ENCODE data around the gene RERE.

The RERE gene

DNA sequence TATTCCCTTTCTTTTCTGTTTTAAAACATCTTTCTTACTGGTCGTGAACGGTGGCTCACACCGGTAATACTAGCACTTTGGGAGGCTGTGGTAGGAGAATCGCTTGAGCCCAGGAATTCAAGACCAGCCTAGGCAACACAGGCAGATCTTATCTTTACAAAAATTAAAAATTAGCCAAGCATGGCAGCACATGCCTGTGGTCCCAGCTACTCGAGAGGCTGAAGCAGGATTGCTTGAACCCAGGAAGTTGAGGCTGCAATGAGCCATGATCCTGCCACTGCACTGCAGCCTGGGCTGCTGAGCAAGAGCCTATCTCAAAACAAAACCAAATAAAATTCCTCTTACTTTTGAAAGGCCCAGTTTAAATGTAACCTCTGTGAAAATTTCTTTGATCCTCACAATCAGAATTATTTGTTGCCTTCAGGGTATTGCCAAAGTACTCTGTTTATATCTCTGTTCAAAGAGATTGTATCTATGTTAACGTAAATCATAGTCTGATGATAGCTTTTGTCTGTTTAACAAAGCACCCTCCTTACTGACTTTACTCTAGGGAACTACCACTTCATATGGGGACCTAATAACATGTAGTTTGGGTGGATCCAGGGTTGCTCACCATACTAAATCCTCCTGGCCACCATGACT lies 71.6 kb downstream of the RERE start:
- TF ChIP-seq, protein P1, sequence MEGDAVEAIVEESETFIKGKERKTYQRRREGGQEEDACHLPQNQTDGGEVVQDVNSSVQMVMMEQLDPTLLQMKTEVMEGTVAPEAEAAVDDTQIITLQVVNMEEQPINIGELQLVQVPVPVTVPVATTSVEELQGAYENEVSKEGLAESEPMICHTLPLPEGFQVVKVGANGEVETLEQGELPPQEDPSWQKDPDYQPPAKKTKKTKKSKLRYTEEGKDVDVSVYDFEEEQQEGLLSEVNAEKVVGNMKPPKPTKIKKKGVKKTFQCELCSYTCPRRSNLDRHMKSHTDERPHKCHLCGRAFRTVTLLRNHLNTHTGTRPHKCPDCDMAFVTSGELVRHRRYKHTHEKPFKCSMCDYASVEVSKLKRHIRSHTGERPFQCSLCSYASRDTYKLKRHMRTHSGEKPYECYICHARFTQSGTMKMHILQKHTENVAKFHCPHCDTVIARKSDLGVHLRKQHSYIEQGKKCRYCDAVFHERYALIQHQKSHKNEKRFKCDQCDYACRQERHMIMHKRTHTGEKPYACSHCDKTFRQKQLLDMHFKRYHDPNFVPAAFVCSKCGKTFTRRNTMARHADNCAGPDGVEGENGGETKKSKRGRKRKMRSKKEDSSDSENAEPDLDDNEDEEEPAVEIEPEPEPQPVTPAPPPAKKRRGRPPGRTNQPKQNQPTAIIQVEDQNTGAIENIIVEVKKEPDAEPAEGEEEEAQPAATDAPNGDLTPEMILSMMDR (IDR thresholded peaks at IDR 0.05; ENCODE audit: insufficient read depth, low read depth, low read length, missing control alignments), result no peak
- no peak overlapping the region for H3K4me3 ChIP-seq (ENCODE audit: low read depth, low read length)
- no peak for DNase-seq (ENCODE audit: low read depth)

DNA sequence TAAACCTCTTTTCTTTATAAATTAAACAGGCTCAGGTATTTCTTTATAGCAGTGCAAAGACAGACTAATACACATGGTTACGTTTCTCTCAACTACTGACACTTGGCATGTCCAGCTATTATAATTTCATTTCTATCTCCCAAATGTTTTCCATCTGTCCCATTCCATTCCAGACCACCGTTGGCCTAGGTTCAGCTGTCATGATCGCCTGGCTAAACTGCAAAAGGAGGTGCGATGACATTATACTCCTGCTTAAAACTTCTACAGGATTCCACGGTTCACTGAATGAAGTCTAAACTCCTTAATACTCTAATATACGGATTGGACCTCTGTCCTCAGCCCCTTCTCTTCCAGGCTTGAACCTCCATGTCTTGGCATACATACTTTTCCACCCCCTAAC lies 72.1 kb downstream of the RERE start:
- no peak overlapping the region for H3K4me3 ChIP-seq (ENCODE audit: low read depth, low read length)
- no peak for DNase-seq (ENCODE audit: low read depth)
- TF ChIP-seq, protein P1 (IDR thresholded peaks at IDR 0.05; ENCODE audit: insufficient read depth, low read depth, low read length, missing control alignments), result no peak

DNA sequence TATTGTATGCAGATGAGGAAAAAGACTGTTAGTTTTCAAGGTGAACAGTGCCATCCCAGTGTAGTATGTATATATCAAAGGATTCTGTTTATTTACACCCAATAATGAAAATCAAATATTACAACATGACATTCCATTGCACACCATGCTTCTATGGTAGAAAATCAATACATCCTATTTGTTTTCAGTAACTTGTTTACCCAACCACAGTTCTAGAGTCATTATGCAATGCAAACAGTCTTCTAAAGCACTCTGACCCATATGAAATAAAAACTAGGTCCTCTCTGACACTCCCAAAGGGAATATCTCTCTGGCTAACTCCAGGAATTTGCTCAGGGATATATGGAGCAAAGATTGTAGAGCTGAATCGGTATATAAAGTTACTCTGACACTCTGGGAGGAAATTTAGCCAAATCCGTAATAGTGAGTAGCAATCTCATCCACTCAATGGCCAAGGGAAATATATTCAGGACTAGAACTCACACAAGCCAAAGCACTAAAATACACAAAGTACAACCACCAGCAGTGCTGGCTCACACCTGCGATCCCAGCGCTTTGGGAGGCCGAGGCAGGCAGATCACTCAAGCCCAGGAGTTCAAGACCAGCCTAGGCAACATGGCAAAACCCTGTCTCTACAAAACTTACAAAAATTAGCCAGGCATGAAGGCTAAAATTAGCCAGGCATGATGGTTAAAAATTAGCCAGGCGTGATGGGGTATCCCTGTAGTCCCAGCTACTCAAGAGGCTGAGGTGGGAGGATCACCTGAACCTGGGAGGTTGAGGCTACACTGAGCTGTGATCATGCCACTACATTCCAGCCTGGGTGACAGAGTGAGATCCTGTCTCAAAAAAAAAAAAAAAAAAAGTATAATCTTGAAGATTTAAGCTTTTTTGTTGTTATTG lies 75.2 kb downstream of the RERE start:
- no peak overlapping the region for H3K4me3 ChIP-seq (ENCODE audit: low read depth, low read length)
- no peak for DNase-seq (ENCODE audit: low read depth)
- TF ChIP-seq, protein P1 (IDR thresholded peaks at IDR 0.05; ENCODE audit: insufficient read depth, low read depth, low read length, missing control alignments), result no peak

DNA sequence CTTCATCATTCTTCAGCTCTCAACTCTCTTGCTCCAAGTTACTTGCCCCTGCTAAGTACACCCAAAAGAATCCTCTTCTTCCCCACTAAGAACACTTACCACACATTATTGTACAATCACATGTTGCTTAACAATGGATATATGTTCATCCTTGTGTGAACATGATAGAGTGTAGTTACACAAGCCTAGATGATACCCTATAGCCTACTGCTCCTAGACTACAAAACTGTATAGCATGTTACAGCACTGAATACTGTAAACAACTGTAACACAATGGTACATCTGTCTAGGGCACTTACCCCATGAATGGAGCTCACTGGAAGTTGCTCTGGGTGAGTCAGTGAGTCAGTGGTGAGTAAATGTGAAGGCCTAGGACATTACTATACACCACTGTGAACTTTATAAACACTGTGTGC lies 77.4 kb downstream of the RERE start:
- TF ChIP-seq, protein P1 (IDR thresholded peaks at IDR 0.05; ENCODE audit: insufficient read depth, low read depth, low read length, missing control alignments), result no peak
- no peak overlapping the region for H3K4me3 ChIP-seq (ENCODE audit: low read depth, low read length)
- no peak for DNase-seq (ENCODE audit: low read depth)

DNA sequence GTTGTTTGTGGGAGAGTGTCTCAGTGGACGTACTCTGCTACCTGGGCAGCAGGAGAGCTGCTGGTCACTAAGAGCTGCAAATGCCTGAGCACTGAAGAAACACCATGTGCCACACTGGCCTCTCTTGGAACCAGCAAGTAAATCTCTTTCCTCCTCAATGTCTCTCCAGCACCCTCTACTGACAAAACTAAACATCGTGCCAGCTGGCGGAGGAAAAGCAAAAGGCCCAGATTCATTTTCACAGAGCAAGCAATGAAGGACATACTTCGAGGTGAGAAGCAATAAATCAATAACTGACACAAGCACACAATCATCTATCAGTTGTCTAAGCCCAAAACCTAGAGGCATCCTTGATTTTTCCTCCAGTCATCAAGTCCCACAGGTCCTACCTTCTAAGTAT lies 78.1 kb downstream of the RERE start:
- no peak overlapping the region for H3K4me3 ChIP-seq (ENCODE audit: low read depth, low read length)
- TF ChIP-seq, protein P1 (IDR thresholded peaks at IDR 0.05; ENCODE audit: insufficient read depth, low read depth, low read length, missing control alignments), result no peak
- no peak for DNase-seq (ENCODE audit: low read depth)

DNA sequence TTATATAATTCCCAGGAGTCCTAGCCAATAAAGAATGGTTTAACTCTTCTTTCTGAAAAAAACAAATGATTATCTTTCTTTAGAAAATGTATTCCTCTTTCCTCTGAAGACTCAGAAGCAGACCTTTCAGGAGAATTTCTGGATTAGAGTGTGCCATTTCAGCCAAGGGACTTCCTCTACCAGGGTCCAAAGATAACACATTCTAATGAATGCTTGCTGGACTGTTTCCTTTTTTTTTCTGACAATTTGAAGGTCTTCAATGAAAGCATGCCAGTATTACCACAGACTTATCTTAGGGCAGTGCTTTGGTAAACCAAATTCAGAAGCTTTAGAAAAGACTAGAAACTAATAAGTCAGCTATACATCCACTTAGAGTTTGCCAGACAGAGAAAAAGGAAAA lies 80.5 kb downstream of the RERE start:
- TF ChIP-seq, protein P1 (IDR thresholded peaks at IDR 0.05; ENCODE audit: insufficient read depth, low read depth, low read length, missing control alignments), result no peak
- H3K4me3 ChIP-seq (ENCODE audit: low read depth, low read length), result no peak overlapping the region
- DNase-seq (ENCODE audit: low read depth), result no peak
